ENCODE data around the gene CDS2.
A peak's percentile ranks its signal among the peaks of the same experiment; 100 is the strongest.
"Not testable (repeated sequence)": the region's sequence is repeated elsewhere in the genome, so short reads cannot be mapped to it uniquely, and the experiment has no call there.

CDS2 gene

GRCh38 chr20:5095931-5096330 is 30.9 kb upstream of the CDS2 start:
- no peak overlapping the region for H3K4me3 ChIP-seq (ENCODE audit: low read length in 2 of 2)
- no peak overlapping the region for H3K27ac ChIP-seq (ENCODE audit: low read depth in 2 of 2, low read length in 2 of 2)
- no peaks in the 10 kb centered on the region for H3K9me3 ChIP-seq (ENCODE audit: control insufficient read depth in 2 of 2, low read length in 2 of 2)
- H3K27me3 ChIP-seq (ENCODE audit: control insufficient read depth in 2 of 2, insufficient read depth in 2 of 2, low read length in 2 of 2) = no peaks in the 10 kb centered on the region
- H3K36me3 ChIP-seq (ENCODE audit: control insufficient read depth in 2 of 2, insufficient read depth in 2 of 2, low read length in 2 of 2) = peaks cover 12 to 19% of the 10 kb centered on the region in 2 donors
- H3K9ac ChIP-seq (ENCODE audit: low read depth in 1 of 2, low read length in 2 of 2) = no peak overlapping the region
- peaks cover 3 to 7% of the 10 kb centered on the region in 2 donors for H3K4me1 ChIP-seq (ENCODE audit: control insufficient read depth in 2 of 2, insufficient read depth in 2 of 2, low read length in 2 of 2)

- H3K27me3 ChIP-seq (ENCODE audit: control insufficient read depth in 2 of 2, insufficient read depth in 2 of 2, low read length in 2 of 2) = no peaks in the 10 kb centered on the region
- H3K36me3 ChIP-seq (ENCODE audit: control insufficient read depth in 2 of 2, insufficient read depth in 2 of 2, low read length in 2 of 2) = peaks cover 12 to 21% of the 10 kb centered on the region in 2 donors
- no peak overlapping the region for H3K4me3 ChIP-seq (ENCODE audit: low read length in 2 of 2)
- no peak overlapping the region for H3K9ac ChIP-seq (ENCODE audit: low read depth in 1 of 2, low read length in 2 of 2)
- H3K4me1 ChIP-seq (ENCODE audit: control insufficient read depth in 2 of 2, insufficient read depth in 2 of 2, low read length in 2 of 2) = peaks cover 3 to 7% of the 10 kb centered on the region in 2 donors
- no peaks in the 10 kb centered on the region for H3K9me3 ChIP-seq (ENCODE audit: control insufficient read depth in 2 of 2, low read length in 2 of 2)
- no peak overlapping the region for H3K27ac ChIP-seq (ENCODE audit: low read depth in 2 of 2, low read length in 2 of 2)
Observed at GRCh38 chr20:5096463-5096862, 30.3 kb upstream of the CDS2 start.

GRCh38 chr20:5099009-5099408 is 27.8 kb upstream of the CDS2 start:
- not testable (repeated sequence) for H3K27me3 ChIP-seq (ENCODE audit: control insufficient read depth in 2 of 2, insufficient read depth in 2 of 2, low read length in 2 of 2); H3K27ac ChIP-seq (ENCODE audit: low read depth in 2 of 2, low read length in 2 of 2); H3K4me1 ChIP-seq (ENCODE audit: control insufficient read depth in 2 of 2, insufficient read depth in 2 of 2, low read length in 2 of 2); H3K9ac ChIP-seq (ENCODE audit: low read depth in 1 of 2, low read length in 2 of 2); H3K4me3 ChIP-seq (ENCODE audit: low read length in 2 of 2); H3K9me3 ChIP-seq (ENCODE audit: control insufficient read depth in 2 of 2, low read length in 2 of 2)
- peaks cover 16 to 39% of the 10 kb centered on the region in 2 donors for H3K36me3 ChIP-seq (ENCODE audit: control insufficient read depth in 2 of 2, insufficient read depth in 2 of 2, low read length in 2 of 2)

- not testable (repeated sequence) for H3K9ac ChIP-seq (ENCODE audit: low read depth in 1 of 2, low read length in 2 of 2); H3K27me3 ChIP-seq (ENCODE audit: control insufficient read depth in 2 of 2, insufficient read depth in 2 of 2, low read length in 2 of 2); H3K9me3 ChIP-seq (ENCODE audit: control insufficient read depth in 2 of 2, low read length in 2 of 2); H3K27ac ChIP-seq (ENCODE audit: low read depth in 2 of 2, low read length in 2 of 2); H3K4me3 ChIP-seq (ENCODE audit: low read length in 2 of 2); H3K4me1 ChIP-seq (ENCODE audit: control insufficient read depth in 2 of 2, insufficient read depth in 2 of 2, low read length in 2 of 2)
- peaks cover 16 to 47% of the 10 kb centered on the region in 2 donors for H3K36me3 ChIP-seq (ENCODE audit: control insufficient read depth in 2 of 2, insufficient read depth in 2 of 2, low read length in 2 of 2)
Observed at GRCh38 chr20:5099909-5100308, 26.9 kb upstream of the CDS2 start.

GRCh38 chr20:5100684-5101347 is 26.0 kb upstream of the CDS2 start:
- Histone ChIP-seq H3K27me3 (ENCODE audit: control insufficient read depth in 2 of 2, insufficient read depth in 2 of 2, low read length in 2 of 2) (no peaks in the 10 kb centered on the region), H3K36me3 (ENCODE audit: control insufficient read depth in 2 of 2, insufficient read depth in 2 of 2, low read length in 2 of 2) (peaks cover 16 to 56% of the 10 kb centered on the region in 2 donors), H3K4me3 (ENCODE audit: low read length in 2 of 2) (no peak overlapping the region), H3K9ac (ENCODE audit: low read depth in 1 of 2, low read length in 2 of 2) (no peak overlapping the region), H3K4me1 (ENCODE audit: control insufficient read depth in 2 of 2, insufficient read depth in 2 of 2, low read length in 2 of 2) (no peaks in the 10 kb centered on the region), H3K27ac (ENCODE audit: low read depth in 2 of 2, low read length in 2 of 2) (no peak overlapping the region), H3K9me3 (ENCODE audit: control insufficient read depth in 2 of 2, low read length in 2 of 2) (no peaks in the 10 kb centered on the region)

- Histone ChIP-seq H3K36me3 (ENCODE audit: control insufficient read depth in 2 of 2, insufficient read depth in 2 of 2, low read length in 2 of 2) (peaks cover 15 to 50% of the 10 kb centered on the region in 2 donors), H3K4me3 (ENCODE audit: low read length in 2 of 2) (no peak overlapping the region), H3K9ac (ENCODE audit: low read depth in 1 of 2, low read length in 2 of 2) (no peak overlapping the region), H3K4me1 (ENCODE audit: control insufficient read depth in 2 of 2, insufficient read depth in 2 of 2, low read length in 2 of 2) (no peaks in the 10 kb centered on the region), H3K27me3 (ENCODE audit: control insufficient read depth in 2 of 2, insufficient read depth in 2 of 2, low read length in 2 of 2) (no peaks in the 10 kb centered on the region), H3K27ac (ENCODE audit: low read depth in 2 of 2, low read length in 2 of 2) (no peak overlapping the region), H3K9me3 (ENCODE audit: control insufficient read depth in 2 of 2, low read length in 2 of 2) (no peaks in the 10 kb centered on the region)
Observed at GRCh38 chr20:5104479-5104878, 22.3 kb upstream of the CDS2 start.

GRCh38 chr20:5109276-5109675 is 17.5 kb upstream of the CDS2 start:
- Histone ChIP-seq H3K27ac (ENCODE audit: low read depth in 2 of 2, low read length in 2 of 2) (no peak overlapping the region), H3K9ac (ENCODE audit: low read depth in 1 of 2, low read length in 2 of 2) (no peak overlapping the region), H3K36me3 (ENCODE audit: control insufficient read depth in 2 of 2, insufficient read depth in 2 of 2, low read length in 2 of 2) (peaks cover 6 to 33% of the 10 kb centered on the region in 2 donors), H3K4me3 (ENCODE audit: low read length in 2 of 2) (no peak overlapping the region), H3K4me1 (ENCODE audit: control insufficient read depth in 2 of 2, insufficient read depth in 2 of 2, low read length in 2 of 2) (peaks cover 8 to 18% of the 10 kb centered on the region in 2 donors), H3K9me3 (ENCODE audit: control insufficient read depth in 2 of 2, low read length in 2 of 2) (no peaks in the 10 kb centered on the region), H3K27me3 (ENCODE audit: control insufficient read depth in 2 of 2, insufficient read depth in 2 of 2, low read length in 2 of 2) (no peaks in the 10 kb centered on the region)

- Histone ChIP-seq H3K4me1 (ENCODE audit: control insufficient read depth in 2 of 2, insufficient read depth in 2 of 2, low read length in 2 of 2) (peaks cover 12 to 23% of the 10 kb centered on the region in 2 donors), H3K36me3 (ENCODE audit: control insufficient read depth in 2 of 2, insufficient read depth in 2 of 2, low read length in 2 of 2) (peaks cover 16 to 34% of the 10 kb centered on the region in 2 donors), H3K9ac (ENCODE audit: low read depth in 1 of 2, low read length in 2 of 2) (peak overlapping the region; percentile 98), H3K9me3 (ENCODE audit: control insufficient read depth in 2 of 2, low read length in 2 of 2) (no peaks in the 10 kb centered on the region), H3K4me3 (ENCODE audit: low read length in 2 of 2) (peak overlapping the region; percentile 89 to 96), H3K27me3 (ENCODE audit: control insufficient read depth in 2 of 2, insufficient read depth in 2 of 2, low read length in 2 of 2) (no peaks in the 10 kb centered on the region), H3K27ac (ENCODE audit: low read depth in 2 of 2, low read length in 2 of 2) (peak overlapping the region; percentile 99)
Observed at GRCh38 chr20:5113615-5113986, 13.2 kb upstream of the CDS2 start.

- Histone ChIP-seq H3K4me3 (ENCODE audit: low read length in 2 of 2) (no peak overlapping the region), H3K36me3 (ENCODE audit: control insufficient read depth in 2 of 2, insufficient read depth in 2 of 2, low read length in 2 of 2) (peaks cover 16 to 29% of the 10 kb centered on the region in 2 donors), H3K4me1 (ENCODE audit: control insufficient read depth in 2 of 2, insufficient read depth in 2 of 2, low read length in 2 of 2) (peaks cover 18 to 28% of the 10 kb centered on the region in 2 donors), H3K27me3 (ENCODE audit: control insufficient read depth in 2 of 2, insufficient read depth in 2 of 2, low read length in 2 of 2) (no peaks in the 10 kb centered on the region), H3K27ac (ENCODE audit: low read depth in 2 of 2, low read length in 2 of 2) (no peak overlapping the region), H3K9me3 (ENCODE audit: control insufficient read depth in 2 of 2, low read length in 2 of 2) (no peaks in the 10 kb centered on the region), H3K9ac (ENCODE audit: low read depth in 1 of 2, low read length in 2 of 2) (no peak overlapping the region)
Observed at GRCh38 chr20:5114403-5114802, 12.4 kb upstream of the CDS2 start.

GRCh38 chr20:5116875-5117274 is 9.9 kb upstream of the CDS2 start:
- Histone ChIP-seq H3K9ac (ENCODE audit: low read depth in 1 of 2, low read length in 2 of 2) (no peak overlapping the region), H3K4me1 (ENCODE audit: control insufficient read depth in 2 of 2, insufficient read depth in 2 of 2, low read length in 2 of 2) (peaks cover 18 to 28% of the 10 kb centered on the region in 2 donors), H3K4me3 (ENCODE audit: low read length in 2 of 2) (no peak overlapping the region), H3K27me3 (ENCODE audit: control insufficient read depth in 2 of 2, insufficient read depth in 2 of 2, low read length in 2 of 2) (no peaks in the 10 kb centered on the region), H3K9me3 (ENCODE audit: control insufficient read depth in 2 of 2, low read length in 2 of 2) (no peaks in the 10 kb centered on the region), H3K36me3 (ENCODE audit: control insufficient read depth in 2 of 2, insufficient read depth in 2 of 2, low read length in 2 of 2) (peaks cover 16 to 22% of the 10 kb centered on the region in 2 donors), H3K27ac (ENCODE audit: low read depth in 2 of 2, low read length in 2 of 2) (no peak overlapping the region)
